ENCODE measurements around the gene GPR101.
"Not testable (repeated sequence)": the region's sequence is repeated elsewhere in the genome, so short reads cannot be mapped to it uniquely, and the experiment has no call there.

The GPR101 gene

DNA sequence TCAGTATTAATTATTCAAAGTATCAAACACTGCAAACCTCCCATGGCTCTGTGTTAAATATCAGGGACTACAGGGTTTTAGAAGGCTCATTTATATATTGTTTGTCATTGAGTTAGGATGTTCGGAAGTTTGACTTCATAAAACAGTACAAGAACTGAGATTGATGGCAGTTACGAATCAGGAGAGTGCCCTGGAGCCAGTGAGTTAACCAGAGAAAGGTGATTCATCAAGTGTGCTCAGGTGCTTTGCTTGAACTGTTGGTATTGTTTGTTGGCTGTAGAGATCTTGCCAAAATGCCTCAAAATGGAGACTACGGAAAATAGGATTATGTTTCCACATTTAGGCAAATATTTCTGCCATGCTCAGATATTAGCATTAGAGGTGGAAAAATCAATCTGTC, 7.5 kb upstream of the GPR101 start:
- H3K9ac ChIP-seq (ENCODE audit: low read length): no peak overlapping the region
- H3K4me3 ChIP-seq (ENCODE audit: low read depth in 1 of 2, low read length in 2 of 2): no peak overlapping the region
- no peak overlapping the region for H3K27ac ChIP-seq (ENCODE audit: low read depth, low read length)
- H3K9me3 ChIP-seq (ENCODE audit: low read length): no peaks in the 10 kb centered on the region
- H3K4me1 ChIP-seq (ENCODE audit: insufficient read depth, low read length): no peaks in the 10 kb centered on the region
- H3K27me3 ChIP-seq (ENCODE audit: control insufficient read depth in 1 of 2, insufficient read depth in 2 of 2, low read length in 2 of 2): no peaks in the 10 kb centered on the region
- no peaks in the 10 kb centered on the region for H3K36me3 ChIP-seq (ENCODE audit: insufficient read depth, low read length)

DNA sequence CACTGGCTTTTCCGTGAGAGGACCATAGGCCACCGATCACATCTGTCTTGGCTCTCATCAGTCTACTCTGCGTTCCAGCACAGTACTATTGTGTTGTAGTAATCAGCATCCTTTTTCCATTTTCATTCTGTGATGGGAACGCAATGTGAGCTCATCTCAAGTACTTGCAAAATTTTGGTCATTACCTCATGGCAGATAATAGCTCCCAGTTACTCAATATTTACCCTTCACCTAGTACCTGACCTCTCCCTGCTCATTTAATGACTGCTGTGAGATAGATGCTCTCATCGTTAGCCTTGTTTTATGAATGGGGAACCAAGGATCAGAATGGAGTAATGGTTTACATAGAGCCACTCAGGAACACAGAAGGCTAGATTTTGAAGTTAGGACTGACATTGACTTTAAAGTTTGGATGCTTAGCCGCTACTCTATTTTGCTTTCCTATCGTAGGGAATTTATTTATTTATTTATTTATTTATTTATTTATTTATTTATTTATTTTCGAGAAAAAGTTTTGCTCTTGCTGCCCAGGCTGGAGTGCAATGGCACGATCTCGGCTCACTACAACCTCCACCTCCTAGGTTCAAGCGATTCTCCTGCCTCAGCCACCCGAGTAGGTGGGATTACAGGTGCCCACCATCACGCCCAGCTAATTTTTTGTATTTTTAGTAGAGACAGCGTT, 6.5 kb upstream of the GPR101 start:
- no peaks in the 10 kb centered on the region for H3K36me3 ChIP-seq (ENCODE audit: insufficient read depth, low read length)
- H3K4me3 ChIP-seq (ENCODE audit: low read depth in 1 of 2, low read length in 2 of 2): no peak overlapping the region
- no peaks in the 10 kb centered on the region for H3K27me3 ChIP-seq (ENCODE audit: control insufficient read depth in 1 of 2, insufficient read depth in 2 of 2, low read length in 2 of 2)
- H3K9ac ChIP-seq (ENCODE audit: low read length): no peak overlapping the region
- no peak overlapping the region for H3K27ac ChIP-seq (ENCODE audit: low read depth, low read length)
- H3K4me1 ChIP-seq (ENCODE audit: insufficient read depth, low read length): no peaks in the 10 kb centered on the region
- no peaks in the 10 kb centered on the region for H3K9me3 ChIP-seq (ENCODE audit: low read length)

DNA sequence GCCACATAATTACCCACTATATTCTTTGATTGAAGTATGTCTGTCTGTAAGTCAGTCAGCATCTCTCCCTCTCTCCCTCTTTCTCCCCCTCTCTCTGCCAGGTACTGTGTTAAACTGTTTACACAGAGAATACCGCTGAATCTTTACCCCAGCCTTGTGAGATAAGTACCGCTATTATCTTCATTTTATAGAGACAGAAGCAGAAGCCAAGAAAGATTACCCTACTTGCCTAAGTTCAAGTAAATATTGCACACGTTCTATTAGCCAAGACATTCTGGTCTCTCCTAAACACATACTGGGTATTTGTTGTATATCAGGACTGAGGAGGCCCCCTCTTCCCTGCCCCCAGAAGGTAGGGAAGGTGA, 695 bp upstream of the GPR101 start:
- Histone ChIP-seq H3K9me3 (ENCODE audit: low read length) (no peaks in the 10 kb centered on the region), H3K27me3 (ENCODE audit: control insufficient read depth in 1 of 2, insufficient read depth in 2 of 2, low read length in 2 of 2) (peaks cover 29 to 34% of the 10 kb centered on the region in 2 donors), H3K27ac (ENCODE audit: low read depth, low read length) (no peak overlapping the region), H3K9ac (ENCODE audit: low read length) (no peak overlapping the region), H3K4me1 (ENCODE audit: insufficient read depth, low read length) (peaks cover 13% of the 10 kb centered on the region), H3K4me3 (ENCODE audit: low read depth in 1 of 2, low read length in 2 of 2) (no peak overlapping the region), H3K36me3 (ENCODE audit: insufficient read depth, low read length) (no peaks in the 10 kb centered on the region)

DNA sequence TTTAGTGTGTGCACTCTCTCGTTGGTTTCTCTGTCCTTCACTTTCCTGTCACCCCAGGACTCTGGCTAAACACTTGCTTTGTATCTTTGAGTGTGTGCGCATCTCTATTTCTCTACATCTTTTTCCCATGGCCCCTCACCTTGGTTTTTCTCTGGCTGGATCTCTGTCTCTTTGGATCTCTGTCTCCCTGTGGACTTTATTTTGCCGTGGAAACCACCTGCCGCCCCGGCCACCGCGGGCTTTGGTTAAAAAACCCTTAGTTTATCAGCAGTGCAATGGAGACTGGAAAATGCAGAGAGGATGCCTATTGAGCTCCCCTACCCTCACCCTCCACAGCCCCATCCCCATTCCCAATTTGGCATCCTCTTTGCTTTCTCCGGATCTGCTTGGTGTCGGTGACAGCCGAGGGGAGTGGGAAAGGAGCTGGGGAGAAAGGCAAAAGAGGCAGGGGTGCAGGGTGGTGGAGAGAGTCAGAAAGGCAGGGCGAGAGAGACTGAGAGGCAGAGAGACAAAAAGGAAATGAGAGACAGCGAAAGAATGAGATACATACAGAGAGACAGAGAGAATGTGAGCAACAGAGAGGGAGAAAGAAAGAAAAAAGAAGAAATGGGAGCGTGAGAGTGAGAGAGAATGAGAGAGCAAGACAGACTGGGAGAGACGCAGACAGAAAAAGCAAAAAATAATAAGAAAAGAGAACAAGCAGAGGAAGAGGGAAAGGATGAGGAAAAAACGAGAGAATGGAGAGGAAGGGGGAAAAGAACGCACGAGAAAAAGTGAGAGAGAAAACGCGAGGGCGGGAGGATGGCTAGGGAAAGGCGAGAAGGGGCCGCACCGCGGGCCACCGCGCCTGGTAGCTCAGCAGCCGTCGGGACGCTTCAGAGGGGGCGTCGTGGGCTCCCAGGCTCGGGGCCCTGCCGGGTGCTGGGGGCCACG, 688 bp downstream of the GPR101 start:
- Histone ChIP-seq H3K36me3 (ENCODE audit: insufficient read depth, low read length) (no peaks in the 10 kb centered on the region), H3K9ac (ENCODE audit: low read length) (no peak overlapping the region), H3K27me3 (ENCODE audit: control insufficient read depth in 1 of 2, insufficient read depth in 2 of 2, low read length in 2 of 2) (peaks cover 29 to 34% of the 10 kb centered on the region in 2 donors), H3K9me3 (ENCODE audit: low read length) (no peaks in the 10 kb centered on the region), H3K4me1 (ENCODE audit: insufficient read depth, low read length) (peaks cover 13% of the 10 kb centered on the region), H3K4me3 (ENCODE audit: low read depth in 1 of 2, low read length in 2 of 2) (peak overlapping the region in 1 of 2 donors; percentile 49), H3K27ac (ENCODE audit: low read depth, low read length) (no peak overlapping the region)

DNA sequence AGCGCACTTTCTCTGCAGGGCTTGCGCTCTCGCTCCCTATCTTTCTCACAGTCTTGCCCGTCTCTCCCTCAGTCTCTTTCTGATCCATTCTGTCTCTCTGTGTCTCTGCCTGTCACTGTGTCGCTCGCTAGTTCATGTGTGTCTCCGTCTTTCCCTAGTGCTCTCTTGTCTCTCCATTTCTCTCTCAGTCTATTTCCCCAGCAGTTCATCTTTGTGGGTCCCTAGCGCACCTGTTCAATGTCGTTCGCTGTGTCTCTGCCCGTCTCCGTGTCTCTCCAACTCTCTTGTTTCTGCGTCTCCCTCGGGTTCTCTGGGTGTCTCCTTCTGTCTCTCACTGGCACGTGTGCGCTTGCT, 1.5 kb downstream of the GPR101 start:
- Histone ChIP-seq H3K9ac (ENCODE audit: low read length) (no peak overlapping the region), H3K27ac (ENCODE audit: low read depth, low read length) (no peak overlapping the region), H3K9me3 (ENCODE audit: low read length) (no peaks in the 10 kb centered on the region), H3K4me1 (ENCODE audit: insufficient read depth, low read length) (peaks cover 13% of the 10 kb centered on the region), H3K36me3 (ENCODE audit: insufficient read depth, low read length) (no peaks in the 10 kb centered on the region), H3K4me3 (ENCODE audit: low read depth in 1 of 2, low read length in 2 of 2) (peak overlapping the region in 1 of 2 donors; percentile 49), H3K27me3 (ENCODE audit: control insufficient read depth in 1 of 2, insufficient read depth in 2 of 2, low read length in 2 of 2) (peaks cover 29 to 34% of the 10 kb centered on the region in 2 donors)

DNA sequence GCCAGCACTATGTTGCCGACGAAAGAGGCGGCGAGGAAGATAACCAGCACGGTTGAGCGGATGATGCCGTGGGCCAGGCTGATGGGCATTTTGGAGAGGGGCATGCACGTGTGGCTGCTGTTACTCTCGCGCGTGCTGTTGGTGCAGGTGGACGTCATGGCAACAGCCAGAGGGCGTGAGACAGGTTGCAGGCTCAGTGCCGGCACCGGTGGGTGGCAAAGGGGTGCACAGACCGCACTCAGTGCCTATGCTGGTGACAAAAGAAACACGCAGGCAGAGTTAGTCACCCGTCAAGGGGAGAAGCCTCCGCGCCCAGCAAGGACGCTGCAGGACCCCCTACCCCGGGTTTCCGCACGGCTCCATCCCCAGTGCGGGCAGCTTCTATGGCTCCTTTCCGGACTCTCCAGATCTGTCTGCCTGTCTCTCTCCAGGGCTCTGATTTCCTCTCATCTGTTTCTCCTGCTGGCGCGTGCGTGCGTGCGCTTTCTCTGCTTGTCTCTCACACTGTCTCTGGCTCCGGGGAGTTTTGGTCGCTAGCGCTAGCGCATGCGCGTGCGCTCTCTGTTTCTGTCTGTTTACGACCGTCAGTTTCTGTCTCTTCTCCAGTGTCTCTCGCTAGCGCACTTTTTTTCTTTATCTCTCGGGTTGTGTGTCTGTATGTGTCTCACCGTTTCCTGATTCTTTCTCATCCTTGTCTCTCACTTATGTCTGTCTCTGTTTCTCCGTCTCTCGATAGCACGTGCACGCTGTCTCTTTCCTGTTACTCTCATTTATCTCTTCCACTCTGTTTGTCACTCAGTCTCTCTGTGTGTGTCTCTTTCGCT, 2.1 kb downstream of the GPR101 start:
- Histone ChIP-seq H3K4me1 (ENCODE audit: insufficient read depth, low read length) (peaks cover 13% of the 10 kb centered on the region), H3K9ac (ENCODE audit: low read length) (no peak overlapping the region), H3K27ac (ENCODE audit: low read depth, low read length) (no peak overlapping the region), H3K36me3 (ENCODE audit: insufficient read depth, low read length) (no peaks in the 10 kb centered on the region), H3K9me3 (ENCODE audit: low read length) (no peaks in the 10 kb centered on the region), H3K4me3 (ENCODE audit: low read depth in 1 of 2, low read length in 2 of 2) (peak overlapping the region in 1 of 2 donors; percentile 49), H3K27me3 (ENCODE audit: control insufficient read depth in 1 of 2, insufficient read depth in 2 of 2, low read length in 2 of 2) (peaks cover 29 to 34% of the 10 kb centered on the region in 2 donors)

DNA sequence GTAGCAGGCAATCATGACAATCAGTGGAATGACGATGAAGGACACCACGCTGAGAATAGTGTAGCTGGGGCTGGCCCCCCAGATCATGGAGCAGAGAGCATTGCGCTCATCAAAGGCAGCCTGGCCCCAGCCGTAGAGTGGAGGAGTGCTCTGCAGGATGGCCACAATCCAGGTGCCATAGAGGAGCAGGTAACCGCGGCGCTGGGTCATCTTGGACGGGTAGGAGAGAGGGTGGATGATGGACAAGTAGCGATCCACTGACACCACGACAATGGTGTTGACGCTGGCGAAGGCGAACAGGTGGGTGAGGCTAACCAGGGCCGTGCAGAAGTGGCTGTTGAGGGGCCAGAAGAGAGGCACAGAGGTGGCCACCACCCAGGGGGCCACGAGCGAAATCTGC, 2.8 kb downstream of the GPR101 start:
- Histone ChIP-seq H3K27ac (ENCODE audit: low read depth, low read length) (no peak overlapping the region), H3K9ac (ENCODE audit: low read length) (no peak overlapping the region), H3K4me1 (ENCODE audit: insufficient read depth, low read length) (peaks cover 13% of the 10 kb centered on the region), H3K4me3 (ENCODE audit: low read depth in 1 of 2, low read length in 2 of 2) (no peak overlapping the region), H3K36me3 (ENCODE audit: insufficient read depth, low read length) (no peaks in the 10 kb centered on the region), H3K9me3 (ENCODE audit: low read length) (no peaks in the 10 kb centered on the region), H3K27me3 (ENCODE audit: control insufficient read depth in 1 of 2, insufficient read depth in 2 of 2, low read length in 2 of 2) (peaks cover 29 to 34% of the 10 kb centered on the region in 2 donors)

DNA sequence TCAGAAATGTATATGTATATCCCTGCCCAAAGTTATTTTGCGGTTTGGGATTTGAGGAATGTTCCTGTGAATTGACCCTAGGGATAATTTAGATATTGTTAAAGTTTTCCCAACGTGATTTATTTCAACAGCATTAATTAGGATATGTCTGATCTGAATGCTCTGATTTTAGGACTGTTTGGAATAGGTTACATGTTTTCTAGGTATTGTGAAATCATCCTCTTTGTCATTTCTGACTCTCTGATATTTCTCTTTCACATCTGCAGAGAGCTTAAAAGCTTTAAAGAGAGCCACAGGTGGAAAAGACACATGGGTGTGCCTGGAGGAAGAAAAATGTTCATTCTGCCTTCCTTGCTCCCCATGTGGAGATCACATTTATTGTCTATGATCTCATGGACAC, 5.1 kb downstream of the GPR101 start:
- H3K9ac ChIP-seq (ENCODE audit: low read length): no peak overlapping the region
- H3K9me3 ChIP-seq (ENCODE audit: low read length): no peaks in the 10 kb centered on the region
- no peak overlapping the region for H3K4me3 ChIP-seq (ENCODE audit: low read depth in 1 of 2, low read length in 2 of 2)
- H3K27ac ChIP-seq (ENCODE audit: low read depth, low read length): no peak overlapping the region
- H3K36me3 ChIP-seq (ENCODE audit: insufficient read depth, low read length): no peaks in the 10 kb centered on the region
- peaks cover 22 to 34% of the 10 kb centered on the region in 2 donors for H3K27me3 ChIP-seq (ENCODE audit: control insufficient read depth in 1 of 2, insufficient read depth in 2 of 2, low read length in 2 of 2)
- peaks cover 13% of the 10 kb centered on the region for H3K4me1 ChIP-seq (ENCODE audit: insufficient read depth, low read length)

DNA sequence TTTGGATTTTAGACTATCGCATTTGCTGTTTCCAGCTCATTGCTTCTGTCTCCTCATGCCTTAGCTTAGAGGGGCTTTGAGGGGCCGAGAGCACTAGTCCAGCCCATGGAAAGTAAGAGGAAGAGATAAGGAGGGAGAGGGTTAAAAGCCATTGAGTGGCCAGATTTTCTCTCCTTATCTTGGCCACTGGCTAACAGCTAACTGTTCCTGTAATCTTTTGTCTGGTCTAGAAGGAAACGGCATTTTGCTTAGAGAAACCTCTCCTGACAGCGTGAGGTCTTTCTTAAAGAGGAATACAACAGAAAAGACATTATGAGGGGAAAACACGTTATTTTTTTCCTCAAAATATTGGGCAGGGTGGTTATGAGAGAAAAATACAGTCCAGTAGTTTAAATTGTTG, 7.9 kb downstream of the GPR101 start:
- H3K27me3 ChIP-seq (ENCODE audit: control insufficient read depth in 1 of 2, insufficient read depth in 2 of 2, low read length in 2 of 2): peaks cover 2 to 10% of the 10 kb centered on the region in 2 donors
- H3K4me3 ChIP-seq (ENCODE audit: low read depth in 1 of 2, low read length in 2 of 2): no peak overlapping the region
- H3K4me1 ChIP-seq (ENCODE audit: insufficient read depth, low read length): no peaks in the 10 kb centered on the region
- H3K27ac ChIP-seq (ENCODE audit: low read depth, low read length): no peak overlapping the region
- no peaks in the 10 kb centered on the region for H3K36me3 ChIP-seq (ENCODE audit: insufficient read depth, low read length)
- no peak overlapping the region for H3K9ac ChIP-seq (ENCODE audit: low read length)
- H3K9me3 ChIP-seq (ENCODE audit: low read length): no peaks in the 10 kb centered on the region

DNA sequence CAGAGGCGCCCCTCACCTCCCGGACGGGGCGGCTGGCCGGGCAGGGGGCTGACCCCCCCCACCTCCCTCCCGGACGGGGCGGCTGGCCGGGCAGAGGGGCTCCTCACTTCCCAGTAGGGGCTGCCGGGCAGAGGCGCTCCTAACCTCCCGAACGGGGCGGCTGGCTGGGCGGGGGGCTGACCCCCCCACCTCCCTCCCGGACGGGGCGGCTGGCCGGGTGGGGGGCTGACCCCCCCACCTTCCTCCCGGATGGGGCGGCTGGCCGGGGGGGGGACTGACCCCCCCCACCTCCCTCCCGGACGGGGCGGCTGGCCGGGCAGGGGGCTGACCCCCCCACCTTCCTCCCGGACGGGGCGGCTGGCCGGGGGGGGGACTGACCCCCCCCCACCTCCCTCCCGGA, 33.6 kb downstream of the GPR101 start:
- H3K4me1 ChIP-seq (ENCODE audit: insufficient read depth, low read length); H3K27me3 ChIP-seq (ENCODE audit: control insufficient read depth in 1 of 2, insufficient read depth in 2 of 2, low read length in 2 of 2); H3K4me3 ChIP-seq (ENCODE audit: low read depth in 1 of 2, low read length in 2 of 2); H3K9me3 ChIP-seq (ENCODE audit: low read length); H3K27ac ChIP-seq (ENCODE audit: low read depth, low read length); H3K36me3 ChIP-seq (ENCODE audit: insufficient read depth, low read length); H3K9ac ChIP-seq (ENCODE audit: low read length): not testable (repeated sequence)

DNA sequence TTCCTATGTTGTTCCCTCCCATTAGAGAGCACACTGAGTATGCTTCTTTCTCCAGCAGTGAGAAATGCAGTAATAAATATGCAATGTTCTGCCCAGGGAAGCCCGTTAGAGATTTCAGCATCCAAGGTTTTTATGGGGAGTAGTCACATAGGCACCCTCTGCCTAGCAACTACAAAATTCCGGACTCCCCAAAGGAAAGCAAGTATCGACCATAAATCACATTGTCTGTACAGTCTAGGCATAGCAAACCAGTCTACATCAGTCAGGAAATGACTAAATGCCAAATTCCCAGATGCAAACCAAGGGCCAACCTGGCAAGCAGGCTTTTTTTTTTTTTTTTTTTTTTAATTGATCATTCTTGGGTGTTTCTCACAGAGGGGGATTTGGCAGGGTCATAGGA, 34.8 kb downstream of the GPR101 start:
- Histone ChIP-seq H3K9ac (ENCODE audit: low read length) (no peak overlapping the region), H3K27me3 (ENCODE audit: control insufficient read depth in 1 of 2, insufficient read depth in 2 of 2, low read length in 2 of 2) (no peaks in the 10 kb centered on the region), H3K4me3 (ENCODE audit: low read depth in 1 of 2, low read length in 2 of 2) (no peak overlapping the region), H3K27ac (ENCODE audit: low read depth, low read length) (no peak overlapping the region), H3K9me3 (ENCODE audit: low read length) (no peaks in the 10 kb centered on the region), H3K4me1 (ENCODE audit: insufficient read depth, low read length) (no peaks in the 10 kb centered on the region), H3K36me3 (ENCODE audit: insufficient read depth, low read length) (no peaks in the 10 kb centered on the region)

Data from muscle layer of colon (tissue), 2 donors.